Measurements from ENCODE around the gene ATXN7L1. TPM values are rescaled to one million over a fixed set of nuclear protein-coding genes. Genes with fewer than 3 reads are reported as not detected.

Gene ATXN7L1
- total and polyA plus RNA-seq, 2 of the 13 experiments (the other 11 are each of a cell fraction or from before 2014, with no cell fraction given), result 4.1 to 7.8 TPM

GRCh38 chr7:105876964-105877601 lies 684 bp upstream of the ATXN7L1 start (continued):
- TF ChIP-seq ZFP91 (CRISPR knock-in tag; IDR thresholded peaks at IDR 0.05; ENCODE audit: borderline replicate concordance) (peak; percentile 73; the same call in 1 of the 2 replicates), EP300 (IDR thresholded peaks at IDR 0.05; ENCODE audit: low read depth in 2 of 2, low read length in 2 of 2) (no peak), EP300 (CRISPR knock-in tag; IDR thresholded peaks at IDR 0.05; ENCODE audit: borderline replicate concordance) (no peak; the same call in 1 of the 2 replicates), USF2 (IDR thresholded peaks at IDR 0.05; ENCODE audit: low read depth, low read length) (no peak), USF2 (CRISPR knock-in tag; IDR thresholded peaks at IDR 0.05; ENCODE audit: borderline replicate concordance) (no peak; the same call in 1 of the 2 replicates), HES4 (CRISPR knock-in tag; IDR thresholded peaks at IDR 0.05; ENCODE audit: borderline replicate concordance) (no peak), SKI (IDR thresholded peaks at IDR 0.05; ENCODE audit: partially characterized antibody) (no peak), FOXM1 (CRISPR knock-in tag; IDR thresholded peaks at IDR 0.05) (no peak), ZMYM2 (CRISPR knock-in tag; IDR thresholded peaks at IDR 0.05) (no peak), RERE (CRISPR knock-in tag; IDR thresholded peaks at IDR 0.05; ENCODE audit: low read depth) (no peak), ZEB1 (IDR thresholded peaks at IDR 0.05; ENCODE audit: insufficient replicate concordance, low read depth) (no peak), ZFY (CRISPR knock-in tag; IDR thresholded peaks at IDR 0.05) (peak; percentile 72), ZBTB20 (CRISPR knock-in tag; IDR thresholded peaks at IDR 0.05; ENCODE audit: borderline replicate concordance, low read depth) (no peak), ZNF333 (CRISPR knock-in tag; IDR thresholded peaks at IDR 0.05; ENCODE audit: borderline replicate concordance) (no peak), ZNF790 (CRISPR knock-in tag; IDR thresholded peaks at IDR 0.05; ENCODE audit: borderline replicate concordance) (no peak), EED (CRISPR knock-in tag; IDR thresholded peaks at IDR 0.05) (no peak), GFI1 (CRISPR knock-in tag; IDR thresholded peaks at IDR 0.05; ENCODE audit: borderline replicate concordance) (peak; percentile 49; the same call in 1 of the 2 replicates), ZNF749 (CRISPR knock-in tag; IDR thresholded peaks at IDR 0.05; ENCODE audit: borderline replicate concordance) (no peak), TAF15 (IDR thresholded peaks at IDR 0.05; ENCODE audit: low read depth, low read length, poor library complexity, severe bottlenecking) (no peak), TGIF2 (CRISPR knock-in tag; IDR thresholded peaks at IDR 0.05) (no peak), ISX (CRISPR knock-in tag; conservative IDR thresholded peaks at IDR 0.05) (no peak; the same call in 1 of the 2 replicates)
